ENCODE data around the gene VAMP5.
A peak's percentile ranks its signal among the peaks of the same experiment; 100 is the strongest.
"Not testable (repeated sequence)": the region's sequence is repeated elsewhere in the genome, so short reads cannot be mapped to it uniquely, and the experiment has no call there.

VAMP5 gene, protein sequence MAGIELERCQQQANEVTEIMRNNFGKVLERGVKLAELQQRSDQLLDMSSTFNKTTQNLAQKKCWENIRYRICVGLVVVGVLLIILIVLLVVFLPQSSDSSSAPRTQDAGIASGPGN

GRCh38 chr2:85584354-85584856 is at the start of gene VAMP5:
TSS of gene VAMP5 (plus strand) at chr2:85584431. CDS start at chr2:85584491, 60 bp downstream.
- peak; percentile 11 for DNase-seq

DNA sequence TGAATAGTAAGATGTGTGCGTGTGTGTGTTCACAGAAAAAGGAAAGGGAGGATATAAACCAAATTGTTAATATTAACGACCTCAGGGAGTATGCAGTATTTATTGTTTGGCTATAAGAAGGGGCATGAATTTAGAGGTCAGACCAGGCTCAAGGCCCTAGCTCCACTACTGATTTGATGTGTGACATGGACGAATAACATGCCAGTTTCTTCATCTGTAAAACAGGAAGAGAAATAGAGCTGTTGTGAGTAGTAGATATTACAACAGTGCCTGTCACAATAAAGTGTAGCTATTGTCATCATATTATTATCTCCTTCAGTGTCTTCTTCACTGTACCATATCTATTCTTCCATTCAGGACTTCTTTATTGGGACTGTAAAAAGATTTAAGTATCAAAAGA is 49.4 kb upstream of the VAMP5 start:
- DNase-seq: no peak

- DNase-seq: peak; percentile 72
Measured at GRCh38 chr2:85536479-85536878, 47.8 kb upstream of the VAMP5 start.

DNA sequence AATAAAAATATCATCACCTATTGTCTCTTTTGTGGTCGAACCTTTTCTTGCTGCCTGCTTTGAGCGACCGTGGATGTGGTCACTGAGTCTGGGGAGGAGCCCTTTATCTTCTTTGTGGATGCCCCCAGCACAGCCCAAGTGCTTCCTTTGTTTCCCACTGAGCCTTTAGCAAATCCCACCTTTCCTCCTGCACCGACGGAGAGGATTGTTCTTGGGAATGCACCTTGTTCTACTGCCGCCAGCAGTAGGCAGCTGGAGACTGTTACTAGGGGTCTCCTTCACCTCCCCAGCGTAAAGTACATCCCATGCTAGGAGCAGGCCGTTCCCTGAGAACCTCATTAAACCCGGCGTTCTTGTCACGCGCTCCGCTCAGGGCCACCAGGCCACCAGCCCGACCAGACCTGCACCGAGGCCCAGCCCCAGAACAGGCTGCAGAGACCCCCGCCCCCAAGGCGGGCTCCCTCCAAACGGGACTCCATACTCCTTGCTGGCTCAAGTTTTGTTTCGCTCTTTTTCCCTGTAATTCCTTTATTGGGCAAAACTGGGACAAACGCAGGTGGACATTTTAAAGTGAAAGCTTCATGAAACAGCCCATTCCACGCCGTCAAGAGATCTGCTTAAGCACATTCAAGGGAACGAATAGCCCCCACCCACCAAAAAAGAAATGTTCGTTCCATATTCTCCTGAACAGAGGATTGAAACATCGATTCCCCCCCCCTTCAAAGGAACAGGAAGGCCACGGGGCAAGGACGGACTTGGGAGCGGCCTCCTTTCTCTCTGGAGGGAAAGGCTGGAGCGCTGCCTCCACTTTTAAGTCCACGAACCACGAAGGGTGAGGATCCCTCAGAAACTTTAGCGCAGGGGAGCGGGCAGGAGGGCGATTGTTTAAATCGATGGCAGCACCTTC is 46.4 kb upstream of the VAMP5 start:
- DNase-seq: peak; percentile 28

DNA sequence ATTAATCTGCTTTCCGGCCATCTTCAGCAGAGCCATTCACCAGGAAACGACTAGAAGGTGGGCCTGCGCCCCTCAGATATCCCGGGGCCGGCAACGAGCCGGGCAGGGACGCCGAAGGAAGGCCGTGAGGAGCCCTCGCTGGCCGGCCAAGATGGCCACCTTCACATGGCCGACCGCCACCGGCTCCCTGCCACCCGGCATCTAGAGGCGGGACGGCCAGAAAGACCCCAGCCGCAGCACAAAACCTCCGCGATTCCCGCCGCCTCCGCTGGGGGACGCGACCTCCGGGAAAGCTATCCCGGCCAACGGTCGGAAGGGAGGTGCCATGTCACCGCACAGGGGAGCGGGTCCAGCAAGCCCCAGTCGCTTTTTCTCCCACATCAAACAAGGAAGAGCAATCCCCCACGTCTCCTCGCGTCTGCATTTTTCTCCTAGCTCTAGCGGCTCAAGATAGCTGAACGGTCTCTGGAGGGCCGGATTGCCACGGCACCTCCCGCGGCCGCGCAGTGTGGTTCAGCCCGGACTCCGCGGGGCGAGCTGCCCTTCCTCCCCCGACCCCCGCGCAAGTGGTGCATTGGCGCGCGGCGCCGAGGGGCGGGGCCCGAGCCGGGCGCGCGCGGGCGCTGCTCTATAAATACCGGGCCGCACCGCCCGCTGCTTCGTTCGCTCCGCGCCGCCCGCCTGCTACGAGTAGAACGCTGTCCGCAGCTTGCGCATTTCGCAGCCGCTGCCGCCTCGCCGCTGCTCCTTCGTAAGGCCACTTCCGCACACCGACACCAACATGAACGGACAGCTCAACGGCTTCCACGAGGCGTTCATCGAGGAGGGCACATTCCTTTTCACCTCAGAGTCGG is 45.5 kb upstream of the VAMP5 start, which contains the start of gene MAT2A:
Gene MAT2A (plus strand): TSS at position 662 of the 854 bp plus-strand sequence. CDS start 120 bp downstream, at position 782.
- peak; percentile 88 for DNase-seq

DNA sequence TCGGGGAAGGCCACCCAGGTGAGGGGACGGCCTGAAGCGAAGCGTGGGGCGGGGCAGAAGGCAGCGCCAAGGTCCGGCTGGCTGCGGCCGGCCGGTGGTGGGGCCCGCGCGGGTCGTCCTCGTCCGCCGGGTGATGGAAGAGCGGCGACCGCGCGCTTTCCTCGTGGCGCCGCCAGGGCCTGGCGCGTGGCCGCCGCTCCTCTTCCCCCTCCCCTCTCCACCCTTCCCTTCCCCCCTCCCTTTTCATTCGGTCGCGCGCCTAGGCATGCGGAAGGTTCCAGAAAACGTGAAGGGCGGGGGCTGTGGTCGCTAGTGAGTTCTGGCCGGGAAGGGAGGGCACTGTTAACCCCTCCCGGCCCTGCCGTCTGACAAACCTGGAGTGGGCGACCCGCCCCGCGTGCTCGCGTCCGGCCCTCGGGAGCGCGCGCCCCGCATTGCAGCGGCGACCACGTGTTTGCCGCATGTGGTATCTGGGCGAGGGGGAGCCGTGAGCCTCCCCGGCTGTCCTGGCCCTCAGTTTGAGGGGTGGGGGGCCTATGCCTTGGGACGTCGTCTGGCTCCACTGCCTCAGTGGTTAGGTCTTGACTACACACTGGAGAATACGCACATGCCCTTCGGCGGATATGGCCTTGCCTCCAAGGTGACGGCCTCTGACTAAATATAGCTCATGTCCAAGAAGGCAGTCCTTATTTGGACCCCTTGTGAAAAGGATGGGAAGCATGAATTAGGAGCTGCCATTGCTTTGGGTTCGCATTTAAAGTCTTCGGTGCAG is 44.7 kb upstream of the VAMP5 start:
- DNase-seq: peak; percentile 59

GRCh38 chr2:85540133-85540648 is 44.0 kb upstream of the VAMP5 start:
- peak; percentile 33 for DNase-seq

DNA sequence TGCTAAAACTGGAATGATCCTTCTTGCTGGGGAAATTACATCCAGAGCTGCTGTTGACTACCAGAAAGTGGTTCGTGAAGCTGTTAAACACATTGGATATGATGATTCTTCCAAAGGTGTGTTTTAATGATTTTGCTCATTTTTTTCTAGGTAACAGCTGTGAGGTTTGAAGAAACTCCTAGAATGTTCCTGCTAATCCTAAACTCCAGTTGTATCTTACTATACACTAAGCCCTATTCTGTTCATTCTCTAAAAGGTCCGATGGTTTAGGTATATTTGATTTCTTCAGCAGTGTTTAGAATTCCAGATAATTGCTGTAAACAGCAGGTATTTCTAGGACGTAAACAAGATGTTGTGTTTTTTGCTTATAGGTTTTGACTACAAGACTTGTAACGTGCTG is 43.0 kb upstream of the VAMP5 start:
- DNase-seq: no peak

DNA sequence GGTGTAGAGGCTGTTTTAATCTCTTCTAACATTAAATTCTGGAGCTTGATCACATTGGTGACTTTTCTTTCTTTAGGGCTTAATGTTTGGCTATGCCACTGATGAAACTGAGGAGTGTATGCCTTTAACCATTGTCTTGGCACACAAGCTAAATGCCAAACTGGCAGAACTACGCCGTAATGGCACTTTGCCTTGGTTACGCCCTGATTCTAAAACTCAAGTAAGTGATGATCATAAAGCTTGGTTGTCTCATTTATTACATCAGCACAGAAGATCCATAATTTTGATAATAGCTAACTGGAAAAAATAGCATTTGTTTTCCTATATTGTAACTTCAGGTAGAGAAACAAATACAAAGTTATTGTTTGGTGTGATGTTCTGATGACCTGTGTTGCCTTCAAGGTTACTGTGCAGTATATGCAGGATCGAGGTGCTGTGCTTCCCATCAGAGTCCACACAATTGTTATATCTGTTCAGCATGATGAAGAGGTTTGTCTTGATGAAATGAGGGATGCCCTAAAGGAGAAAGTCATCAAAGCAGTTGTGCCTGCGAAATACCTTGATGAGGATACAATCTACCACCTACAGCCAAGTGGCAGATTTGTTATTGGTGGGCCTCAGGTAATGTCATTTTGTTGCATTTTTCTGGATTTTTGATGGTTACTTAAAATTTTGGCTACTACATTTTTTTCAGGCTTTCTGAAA is 42.3 kb upstream of the VAMP5 start:
- DNase-seq: no peak

- DNase-seq: no peak
Measured at GRCh38 chr2:85542777-85543176, 41.5 kb upstream of the VAMP5 start.

- DNase-seq: not testable (repeated sequence)
Measured at GRCh38 chr2:85544254-85544691, 40.0 kb upstream of the VAMP5 start.

GRCh38 chr2:85544915-85545779 is 39.1 kb upstream of the VAMP5 start:
- not testable (repeated sequence) for DNase-seq

DNA sequence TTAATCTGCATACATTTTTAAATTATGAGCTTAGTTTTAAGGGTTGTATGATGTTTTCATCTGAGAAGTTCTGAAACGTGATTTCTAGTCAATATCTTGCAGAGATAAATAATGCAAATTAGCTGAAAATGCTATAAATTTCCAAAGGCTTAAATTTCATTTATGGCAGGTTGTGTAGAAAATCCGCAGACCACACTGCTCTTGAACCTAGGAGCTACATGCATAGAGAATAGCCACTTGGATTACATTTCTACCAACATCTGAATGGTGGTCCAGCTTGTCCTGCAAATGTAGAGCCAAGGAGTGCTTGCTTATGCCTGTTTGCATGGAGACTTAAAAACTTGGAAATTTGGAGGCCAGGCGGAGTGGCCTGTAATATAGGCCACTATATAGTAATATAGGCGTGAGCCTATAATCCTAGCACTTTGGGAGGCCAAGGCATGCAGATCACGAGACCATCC is 38.4 kb upstream of the VAMP5 start:
- peak; percentile 32 for DNase-seq

GRCh38 chr2:85547089-85547858 is 37.0 kb upstream of the VAMP5 start:
- peak; percentile 23 for DNase-seq

- DNase-seq: no peak
Measured at GRCh38 chr2:85547859-85548607, 36.2 kb upstream of the VAMP5 start.

DNA sequence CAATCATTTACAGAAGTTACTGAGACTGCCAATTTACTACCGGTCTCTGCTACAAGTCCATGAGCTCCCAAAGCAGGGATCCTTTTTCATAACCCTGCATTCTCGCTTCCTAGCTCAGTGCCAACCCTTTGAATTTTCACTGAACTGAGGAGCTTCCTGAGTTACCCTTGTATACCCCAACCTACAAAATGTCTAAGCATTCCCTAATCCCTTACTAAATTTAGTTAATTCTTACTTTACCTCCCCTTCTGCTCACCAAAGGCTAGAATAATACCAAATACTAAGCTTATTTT is 35.7 kb upstream of the VAMP5 start:
- DNase-seq: no peak

DNA sequence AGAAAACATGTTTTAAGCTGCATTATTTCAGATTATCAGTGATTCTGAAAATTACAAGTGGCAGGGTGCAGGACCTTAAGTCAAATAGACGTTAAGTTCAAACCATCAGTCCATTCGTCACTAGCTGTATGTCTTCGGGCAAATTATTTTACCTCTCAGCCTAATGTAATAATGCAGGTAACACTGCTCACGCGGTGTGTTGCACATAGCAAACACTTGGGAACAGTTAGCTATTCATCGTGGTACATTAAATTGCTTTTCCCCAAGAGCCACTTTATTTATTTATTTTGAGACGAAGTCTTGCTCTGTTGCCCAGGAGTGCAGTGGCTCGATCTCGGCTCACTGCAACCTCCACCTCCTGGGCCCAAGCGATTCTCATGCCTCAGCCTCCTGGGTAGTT is 35.1 kb upstream of the VAMP5 start:
- DNase-seq: no peak

- DNase-seq: peak; percentile 99
Measured at GRCh38 chr2:85549826-85550225, 34.4 kb upstream of the VAMP5 start.

- no peak for DNase-seq
Measured at GRCh38 chr2:85550486-85550885, 33.7 kb upstream of the VAMP5 start.
